Activated CD8-positive, alpha-beta memory T cell treated with anti-CD3 and anti-CD28 coated beads for 1 hour (primary cell): ENCODE data around the gene ZRSR2.

ENCODE experiments used
- DNase-seq, 2 donors: peaks; one replicate each; pipeline ENCODE4 v3.0.0-alpha.2; 2020; ENCODE audit warnings: low read depth in 1 of 2; ENCODE audit errors: extremely low read depth in 1 of 2

Gene ZRSR2

DNA sequence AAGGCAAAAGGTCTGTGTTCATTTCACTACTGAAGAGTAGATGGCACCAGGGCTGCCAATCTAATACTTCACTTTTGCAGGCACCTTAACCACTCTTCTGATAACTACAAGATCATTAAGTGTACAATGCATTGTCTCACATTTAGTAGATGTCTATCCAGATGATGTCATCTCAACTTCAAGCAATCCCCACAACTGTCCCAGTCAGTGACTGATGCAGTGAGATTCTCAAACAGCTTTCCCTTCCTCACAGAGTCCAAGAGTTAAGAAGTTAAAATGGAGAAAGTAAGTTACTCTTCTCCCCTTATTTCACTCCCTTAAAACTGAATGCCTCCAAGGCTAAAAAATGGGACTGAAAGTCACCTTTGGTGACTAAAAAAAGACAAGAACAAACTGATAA, 53.7 kb downstream of the ZRSR2 start:
- no peak for DNase-seq

DNA sequence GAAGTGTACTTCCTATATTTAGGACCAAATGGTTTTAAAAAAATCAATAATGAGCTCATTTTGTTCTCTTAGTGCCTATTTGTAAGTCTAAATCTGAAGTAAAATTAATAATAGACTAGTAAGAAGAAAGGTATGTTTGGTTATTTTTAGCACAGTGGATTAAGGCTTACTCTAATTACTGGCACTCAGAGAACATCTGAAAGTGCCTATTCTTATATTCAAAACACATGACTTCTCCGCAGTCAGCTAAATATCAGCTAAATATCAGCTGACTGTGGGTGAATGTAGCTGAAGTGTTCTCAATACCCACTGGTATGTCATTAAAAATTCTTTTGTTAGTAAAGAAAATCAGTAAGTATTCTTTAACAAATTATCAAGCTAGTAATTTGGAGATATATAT, 58.3 kb downstream of the ZRSR2 start:
- no peak for DNase-seq

GRCh38 chrX:15849555-15849954, 59.3 kb downstream of the ZRSR2 start:
- DNase-seq, result no peak

DNA sequence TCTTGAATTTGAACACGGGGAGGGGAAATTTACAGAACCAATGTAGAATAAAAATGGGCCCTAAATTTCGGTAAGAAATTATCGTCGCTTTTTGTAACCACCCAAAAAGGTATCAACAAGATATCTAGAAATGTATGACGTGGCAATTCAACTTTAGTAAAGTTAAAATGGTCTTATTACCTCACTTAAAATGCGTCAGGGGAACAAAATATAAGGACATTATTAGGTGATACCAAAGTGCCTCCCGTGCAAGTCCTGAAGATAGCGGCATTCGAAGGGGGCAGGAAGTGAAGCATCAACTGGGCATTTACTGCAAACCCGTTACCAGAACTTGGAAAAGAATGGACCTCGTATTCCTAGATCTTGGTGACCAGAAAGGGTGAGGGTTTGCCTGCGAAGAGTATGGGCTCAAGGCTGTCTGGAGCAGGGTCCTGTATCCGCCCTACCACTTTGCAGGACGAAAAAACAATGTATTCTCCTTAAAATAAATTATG, 63.3 kb downstream of the ZRSR2 start:
- DNase-seq, result no peak

DNA sequence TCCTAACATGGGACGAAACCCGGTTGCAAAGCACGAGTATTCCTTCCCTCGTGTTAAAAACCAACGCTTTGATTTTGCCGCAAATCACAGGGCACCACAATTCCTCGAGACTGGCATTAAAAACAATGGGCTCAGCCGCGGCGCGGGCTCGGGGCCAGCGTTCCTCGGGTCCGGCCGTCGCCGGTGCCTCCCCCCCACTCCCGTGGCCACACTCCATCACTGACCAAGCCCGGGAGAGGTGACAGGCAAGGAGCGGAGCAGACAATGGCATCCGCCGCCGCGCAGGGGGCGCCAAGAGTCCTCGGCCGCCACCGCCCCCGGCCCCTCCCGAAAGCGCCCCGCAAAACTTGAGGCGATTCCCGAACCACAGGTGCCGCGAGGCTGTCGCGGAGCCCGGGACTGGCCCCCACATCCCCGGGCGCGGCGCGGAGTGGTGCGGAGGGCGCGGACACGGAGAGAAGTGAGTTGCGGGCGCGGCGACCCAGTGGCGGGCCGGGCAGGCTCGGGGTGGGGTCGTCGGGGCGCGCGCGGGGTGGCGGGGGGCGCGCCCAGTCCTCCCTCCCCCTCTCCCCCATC, 63.9 kb downstream of the ZRSR2 start:
- DNase-seq, result peak in 1 of 2 donors; percentile 22

GRCh38 chrX:15854712-15855567, 64.7 kb downstream of the ZRSR2 start, which contains the start of gene AP1S2:
TSS of gene AP1S2 (minus strand) at chrX:15854813. CDS start at chrX:15852524, 2,289 bp downstream.
- DNase-seq, result peak; percentile 87 to 89

GRCh38 chrX:15855568-15856221, 65.4 kb downstream of the ZRSR2 start:
- no peak for DNase-seq

DNA sequence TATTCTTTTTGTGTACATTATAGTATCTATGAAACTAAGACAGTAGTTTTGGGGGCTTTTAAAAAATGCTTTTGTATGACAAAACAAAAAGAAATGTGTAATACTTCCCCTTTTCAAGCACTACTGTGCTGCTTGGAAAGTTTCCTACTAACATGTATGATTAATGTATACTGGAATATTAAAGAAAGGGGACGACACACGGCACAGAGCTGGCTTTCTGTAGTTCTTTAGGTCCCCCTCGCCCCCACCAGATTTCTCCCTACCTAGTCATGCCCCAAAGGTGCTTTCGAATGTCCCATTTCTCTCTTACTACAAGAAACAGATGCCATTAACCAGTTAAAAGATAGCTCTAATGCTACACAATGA, 65.9 kb downstream of the ZRSR2 start:
- no peak for DNase-seq

GRCh38 chrX:15856636-15857035, 66.4 kb downstream of the ZRSR2 start:
- no peak for DNase-seq

GRCh38 chrX:15858051-15858450, 67.8 kb downstream of the ZRSR2 start:
- no peak for DNase-seq

- DNase-seq, result no peak
These were observed 70.6 kb downstream of the ZRSR2 start for GRCh38 chrX:15860921-15861320.

DNA sequence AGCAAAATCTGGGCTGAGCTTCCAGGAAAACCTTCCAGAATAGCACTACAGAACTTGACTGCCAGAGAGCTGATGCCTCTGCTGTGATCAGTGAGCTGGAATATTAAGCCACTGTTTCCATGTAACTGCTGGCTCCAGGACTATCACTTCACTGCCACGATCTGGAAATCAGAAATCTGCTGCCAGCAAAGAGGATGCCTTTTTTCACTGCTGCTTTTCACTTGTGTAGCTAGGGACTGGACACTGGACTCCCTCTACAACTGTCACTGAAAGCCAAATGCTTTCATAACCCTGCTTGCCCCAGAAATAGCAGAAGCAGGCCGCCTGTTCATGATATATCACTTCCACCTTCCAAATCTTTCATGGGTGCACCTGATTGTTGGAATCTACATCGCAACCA, 73.7 kb downstream of the ZRSR2 start:
- DNase-seq, result no peak

DNA sequence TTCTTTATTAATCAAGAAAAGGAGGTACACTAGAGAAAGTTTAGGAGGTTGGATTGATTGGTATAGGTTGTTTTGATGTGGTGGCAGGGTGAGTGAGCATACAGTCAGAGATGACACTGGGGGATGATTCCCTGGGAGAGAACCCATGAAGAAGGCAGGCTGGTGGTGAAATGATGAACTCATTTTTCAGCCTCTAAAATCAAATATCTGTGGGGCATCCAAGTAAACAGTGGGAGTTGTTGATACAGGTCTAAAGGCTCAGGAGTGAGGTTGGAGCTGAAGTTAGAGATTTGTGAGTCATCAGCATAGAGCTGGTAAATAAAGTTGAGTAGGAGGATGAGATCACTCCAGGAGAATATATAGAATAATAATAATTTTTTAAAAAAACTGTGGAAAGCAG, 74.3 kb downstream of the ZRSR2 start:
- no peak for DNase-seq

DNA sequence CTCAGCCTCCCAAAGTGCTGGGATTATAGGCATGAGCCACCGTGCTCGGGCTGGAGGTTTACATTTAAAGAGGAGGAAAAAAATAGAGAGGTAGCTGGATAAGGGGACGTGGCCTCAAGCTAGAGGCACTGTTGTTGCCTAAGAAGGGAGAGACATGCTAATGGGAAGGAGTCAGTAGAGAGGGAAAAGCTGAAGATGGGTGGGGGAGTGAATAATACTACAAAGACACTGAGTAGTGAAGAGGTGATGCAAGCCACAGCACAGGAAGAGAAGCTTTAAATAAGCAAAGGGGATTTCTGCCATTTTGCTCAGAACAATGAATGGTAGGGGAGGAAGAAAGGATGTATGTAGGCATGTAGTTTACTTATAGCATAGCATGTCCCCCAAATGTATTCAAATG, 75.9 kb downstream of the ZRSR2 start:
- DNase-seq, result no peak

GRCh38 chrX:15869695-15870094, 79.4 kb downstream of the ZRSR2 start:
- no peak for DNase-seq

DNA sequence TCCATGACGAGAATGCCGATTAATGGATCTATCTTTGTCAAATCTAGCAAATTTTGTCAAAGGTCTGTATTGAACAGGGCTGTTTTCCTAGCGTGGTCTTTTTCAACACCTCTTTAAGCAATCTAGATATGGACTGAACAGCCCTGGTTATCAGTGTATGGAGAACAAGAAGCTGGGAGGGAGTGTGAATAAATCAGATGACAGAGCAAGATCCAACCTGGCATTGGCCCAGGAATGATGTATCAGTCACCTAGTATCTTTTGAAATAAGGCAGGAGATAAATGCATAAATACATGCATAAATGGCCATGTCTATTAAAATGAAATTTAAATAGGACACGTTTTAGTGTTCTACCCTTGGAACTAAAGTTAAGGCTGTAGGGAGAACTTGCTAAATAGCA, 80.0 kb downstream of the ZRSR2 start:
- DNase-seq, result no peak
